ENCODE measurements around the gene ZNF534. TPM values are rescaled to one million over a fixed set of nuclear protein-coding genes. Genes with fewer than 3 reads are reported as not detected.
"Not testable (repeated sequence)": the region's sequence is repeated elsewhere in the genome, so short reads cannot be mapped to it uniquely, and the experiment has no call there.

The ZNF534 gene
- total RNA-seq, 1 donor from 2014 or later, result not detected

DNA sequence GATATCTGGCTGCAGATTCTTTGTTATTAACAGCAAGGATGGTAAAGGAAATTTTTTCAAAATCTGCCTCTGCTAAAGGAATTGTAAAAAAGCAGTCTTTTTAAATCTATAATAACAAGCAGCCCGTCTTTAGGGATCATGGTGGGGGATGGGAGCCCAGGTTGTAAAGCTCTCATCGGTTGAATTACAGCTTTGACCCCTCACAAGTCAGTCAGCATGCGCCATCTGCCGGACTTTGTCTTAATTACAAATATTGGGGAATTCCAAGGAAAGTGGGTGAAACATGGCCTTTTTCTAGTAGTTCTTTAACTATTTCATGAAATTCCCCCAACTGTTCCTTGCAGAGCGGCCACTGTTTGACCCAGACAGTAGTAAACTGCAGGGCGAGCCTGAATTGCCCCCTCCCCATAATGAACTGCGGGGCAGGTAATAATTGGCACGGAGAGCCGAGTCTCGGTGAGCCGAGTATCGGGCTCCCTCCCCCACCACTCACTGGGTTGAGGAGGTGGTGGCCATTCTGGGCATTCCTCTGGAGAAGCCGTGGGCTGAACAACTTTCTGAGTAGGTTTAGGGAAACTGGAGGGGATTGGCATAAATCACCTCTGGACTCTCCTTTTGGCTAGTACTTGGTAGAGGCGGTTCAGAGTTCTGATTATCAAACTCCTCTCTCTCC, 36.0 kb downstream of the ZNF534 start:
- TF ChIP-seq CTCF (IDR thresholded peaks at IDR 0.05; ENCODE audit: unreplicated experiment), result no peak
- no peaks in the 10 kb centered on the region for H3K4me1 Mint-ChIP-seq
- peaks cover 67% of the 10 kb centered on the region for H3K9me3 Mint-ChIP-seq
- no peaks in the 10 kb centered on the region for H3K27me3 Mint-ChIP-seq (ENCODE audit: low read depth)
- no peak for DNase-seq (ENCODE audit: low spot score in 2 of 2, unreplicated experiment in 2 of 2)
- H3K36me3 Mint-ChIP-seq, result peaks cover 1% of the 10 kb centered on the region
- no peak overlapping the region for H3K27ac Mint-ChIP-seq
- no peak overlapping the region for H3K4me3 Mint-ChIP-seq

- Mint-ChIP-seq H3K27ac (no peak overlapping the region), H3K27me3 (ENCODE audit: low read depth) (no peaks in the 10 kb centered on the region), H3K4me3 (no peak overlapping the region), H3K36me3 (peaks cover 17% of the 10 kb centered on the region), H3K9me3 (peaks cover 79% of the 10 kb centered on the region), H3K4me1 (no peaks in the 10 kb centered on the region)
- no peak for DNase-seq (ENCODE audit: low spot score in 2 of 2, unreplicated experiment in 2 of 2)
- TF ChIP-seq CTCF (IDR thresholded peaks at IDR 0.05; ENCODE audit: unreplicated experiment), result no peak
Measured at GRCh38 chr19:52473655-52474350, 44.9 kb downstream of the ZNF534 start.

GRCh38 chr19:52474351-52475127, 45.6 kb downstream of the ZNF534 start:
- no peak overlapping the region for H3K27ac Mint-ChIP-seq
- H3K36me3 Mint-ChIP-seq, result peaks cover 17% of the 10 kb centered on the region
- peaks cover 75% of the 10 kb centered on the region for H3K9me3 Mint-ChIP-seq
- TF ChIP-seq CTCF (IDR thresholded peaks at IDR 0.05; ENCODE audit: unreplicated experiment), result no peak
- DNase-seq (ENCODE audit: low spot score in 2 of 2, unreplicated experiment in 2 of 2), result no peak
- H3K4me3 Mint-ChIP-seq, result no peak overlapping the region
- H3K4me1 Mint-ChIP-seq, result no peaks in the 10 kb centered on the region
- H3K27me3 Mint-ChIP-seq (ENCODE audit: low read depth), result no peaks in the 10 kb centered on the region

GRCh38 chr19:52484111-52484743, 55.3 kb downstream of the ZNF534 start:
- peaks cover 16% of the 10 kb centered on the region for H3K27me3 Mint-ChIP-seq (ENCODE audit: low read depth)
- H3K4me3 Mint-ChIP-seq; H3K27ac Mint-ChIP-seq; H3K4me1 Mint-ChIP-seq; DNase-seq (ENCODE audit: low spot score in 2 of 2, unreplicated experiment in 2 of 2); H3K36me3 Mint-ChIP-seq: not testable (repeated sequence)
- H3K9me3 Mint-ChIP-seq, result peaks cover 44% of the 10 kb centered on the region

DNA sequence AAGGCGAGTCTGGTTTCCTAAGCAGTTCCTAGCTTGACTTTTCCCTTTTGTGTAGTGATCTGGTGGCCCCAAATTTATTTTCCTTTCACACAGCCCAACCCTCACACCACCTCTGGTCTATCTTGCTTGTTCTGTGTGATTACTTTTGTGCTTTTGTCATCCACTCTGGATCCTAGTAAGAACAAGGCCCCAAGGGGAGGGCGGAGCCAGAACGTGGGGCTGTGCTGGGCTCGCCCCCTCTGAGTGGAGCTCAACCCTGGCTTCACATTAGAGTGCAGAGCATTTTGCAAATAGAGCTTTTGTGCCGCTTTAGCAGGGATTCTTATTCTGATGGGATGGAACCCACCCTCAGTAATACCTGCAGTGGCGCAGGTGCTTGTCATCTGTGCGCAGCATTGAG, 56.1 kb downstream of the ZNF534 start:
- H3K27me3 Mint-ChIP-seq (ENCODE audit: low read depth), result peaks cover 16% of the 10 kb centered on the region
- not testable (repeated sequence) for H3K36me3 Mint-ChIP-seq; H3K4me3 Mint-ChIP-seq; H3K4me1 Mint-ChIP-seq; H3K27ac Mint-ChIP-seq; DNase-seq (ENCODE audit: low spot score in 2 of 2, unreplicated experiment in 2 of 2)
- peaks cover 43% of the 10 kb centered on the region for H3K9me3 Mint-ChIP-seq

- not testable (repeated sequence) for H3K36me3 Mint-ChIP-seq; H3K4me1 Mint-ChIP-seq; DNase-seq (ENCODE audit: low spot score in 2 of 2, unreplicated experiment in 2 of 2); H3K27ac Mint-ChIP-seq; H3K4me3 Mint-ChIP-seq
- Mint-ChIP-seq H3K27me3 (ENCODE audit: low read depth) (peaks cover 16% of the 10 kb centered on the region), H3K9me3 (peaks cover 43% of the 10 kb centered on the region)
Measured at GRCh38 chr19:52485561-52486240, 56.8 kb downstream of the ZNF534 start.
